GM23338 (cell line): ENCODE data around the gene FRY.

Source experiments
- CREB1 ChIP-seq: fragments of 250-450 bp; sonication (Bioruptor Pico); IDR thresholded peaks from 2 replicates; pipeline ENCODE4 v1.5.0; 2020; ENCODE audit warnings: low read depth, mild to moderate bottlenecking, moderate library complexity
- CTCF ChIP-seq, 2 experiments: fragments of 200-600 bp in 1 of 2; sonication (generic) in 1 of 2; conservative IDR thresholded peaks; 2 replicates each; pipeline versions ENCODE4 v1.5.1 to v1.6.1; 2016 to 2017; ENCODE audit warnings: antibody characterized with exemption in 2 of 2, low read depth in 2 of 2, mild to moderate bottlenecking in 2 of 2, moderate library complexity in 1 of 2
- ETS1 ChIP-seq: IDR thresholded peaks from 2 replicates; pipeline ENCODE4 v1.6.1; 2016; ENCODE audit warnings: antibody characterized with exemption
- EZH2 ChIP-seq: fragments of 200-600 bp; sonication (generic); IDR thresholded peaks from one replicate; pipeline ENCODE4 v1.8.0; 2017; ENCODE audit warnings: antibody characterized with exemption, mild to moderate bottlenecking, low read depth; ENCODE audit not compliant: unreplicated experiment
- EZH2phosphoT487 ChIP-seq: fragments of 200-600 bp; sonication (generic); IDR thresholded peaks from one replicate; pipeline ENCODE4 v1.8.1; 2018; ENCODE audit warnings: antibody characterized with exemption; ENCODE audit not compliant: unreplicated experiment
- JUNB ChIP-seq: IDR thresholded peaks from one replicate; pipeline ENCODE4 v1.6.1; 2016; ENCODE audit warnings: antibody characterized with exemption; ENCODE audit not compliant: unreplicated experiment
- NANOG ChIP-seq: IDR thresholded peaks from 2 replicates; pipeline ENCODE4 v1.6.1; 2016; ENCODE audit warnings: antibody characterized with exemption, borderline replicate concordance
- POLR2AphosphoS5 ChIP-seq: IDR thresholded peaks from 2 replicates; pipeline ENCODE4 v1.6.1; 2016; ENCODE audit warnings: antibody characterized with exemption, low read depth
- REST ChIP-seq: IDR thresholded peaks from one replicate; pipeline ENCODE4 v1.6.1; 2018; ENCODE audit warnings: antibody characterized with exemption; ENCODE audit not compliant: unreplicated experiment
- STAT1 ChIP-seq: IDR thresholded peaks from one replicate; pipeline ENCODE4 v1.6.1; 2016; ENCODE audit warnings: antibody characterized with exemption; ENCODE audit not compliant: unreplicated experiment

- TF ChIP-seq CTCF (conservative IDR thresholded peaks at IDR 0.05; ENCODE audit: low read depth in 2 of 2) = no peak
- TF ChIP-seq EZH2 = no peak
- TF ChIP-seq EZH2phosphoT487 = no peak
- no peak for TF ChIP-seq POLR2AphosphoS5
- TF ChIP-seq JUNB = no peak
- TF ChIP-seq CREB1 (CRISPR knock-in tag) = no peak
- no peak for TF ChIP-seq ETS1
- TF ChIP-seq STAT1 = no peak
- no peak for TF ChIP-seq NANOG
- no peak for TF ChIP-seq REST
Observed at GRCh38 chr13:32007494-32007893, 24.1 kb upstream of the FRY start.
